GM18498 (cell line): ENCODE measurements around the gene STRIP1.
A peak's percentile ranks its signal among the peaks of the same experiment; 100 is the strongest.
"Not testable (repeated sequence)": the region's sequence is repeated elsewhere in the genome, so short reads cannot be mapped to it uniquely, and the experiment has no call there.

Experiments
- ATAC-seq: cut with Tn5 transposase; IDR thresholded peaks from one replicate; pipeline ENCODE4 v1.9.1; 2021; ENCODE audit warnings: mild to moderate bottlenecking, moderate library complexity; ENCODE audit not compliant: unreplicated experiment

Gene STRIP1

GRCh38 chr1:110007046-110007830 lies 27.2 kb upstream of the STRIP1 start:
- ATAC-seq: no peak

GRCh38 chr1:110008971-110009565 lies 25.4 kb upstream of the STRIP1 start:
- ATAC-seq: no peak

- ATAC-seq: peak; percentile 98
These were observed 22.8 kb upstream of the STRIP1 start for GRCh38 chr1:110011527-110012041.

- ATAC-seq: peak; percentile 69
These were observed 22.2 kb upstream of the STRIP1 start for GRCh38 chr1:110012100-110012780.

- ATAC-seq: no peak
These were observed 16.6 kb upstream of the STRIP1 start for GRCh38 chr1:110017792-110018191.

GRCh38 chr1:110018396-110018795 lies 16.0 kb upstream of the STRIP1 start:
- no peak for ATAC-seq

DNA sequence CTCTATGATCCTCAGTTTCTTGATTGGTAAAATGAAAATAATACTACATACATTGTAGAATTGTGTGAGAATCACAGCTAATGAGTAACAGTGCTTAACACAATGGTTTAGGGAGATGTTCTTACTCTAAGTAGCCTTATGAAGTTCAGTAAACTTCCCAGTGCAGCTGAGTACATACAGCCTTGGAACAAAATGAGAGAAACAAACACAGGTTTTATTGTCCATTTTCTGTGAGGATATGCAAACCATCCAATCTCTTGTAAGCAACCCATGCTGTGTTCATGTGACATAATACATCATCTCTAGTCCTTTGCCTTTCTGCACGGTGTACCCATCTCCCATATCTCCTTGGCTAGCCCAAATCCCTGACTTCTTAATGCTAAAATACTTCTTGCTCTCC lies 14.7 kb upstream of the STRIP1 start:
- no peak for ATAC-seq

GRCh38 chr1:110021285-110021684 lies 13.1 kb upstream of the STRIP1 start:
- no peak for ATAC-seq

DNA sequence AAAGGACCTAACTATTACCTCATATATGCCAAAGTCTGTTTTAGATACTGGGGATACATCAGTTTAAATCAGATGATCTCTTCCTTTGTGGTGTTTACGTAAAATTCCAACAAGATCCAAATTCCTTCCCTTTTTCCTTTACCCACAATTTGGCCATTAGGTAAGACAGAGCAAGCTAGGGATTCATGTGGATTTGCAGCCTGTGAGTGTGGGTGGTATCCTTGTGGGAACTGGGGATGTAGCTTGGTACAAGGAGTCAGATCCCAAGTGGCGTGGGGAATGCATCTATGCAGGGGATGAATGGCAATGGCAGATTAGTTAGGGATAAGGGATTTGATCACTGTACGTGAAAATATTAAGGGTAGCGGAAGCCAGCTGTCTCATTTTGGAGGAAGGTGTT lies 9.8 kb upstream of the STRIP1 start:
- ATAC-seq: no peak

- not testable (repeated sequence) for ATAC-seq
These were observed 3.7 kb upstream of the STRIP1 start for GRCh38 chr1:110030687-110031086.

DNA sequence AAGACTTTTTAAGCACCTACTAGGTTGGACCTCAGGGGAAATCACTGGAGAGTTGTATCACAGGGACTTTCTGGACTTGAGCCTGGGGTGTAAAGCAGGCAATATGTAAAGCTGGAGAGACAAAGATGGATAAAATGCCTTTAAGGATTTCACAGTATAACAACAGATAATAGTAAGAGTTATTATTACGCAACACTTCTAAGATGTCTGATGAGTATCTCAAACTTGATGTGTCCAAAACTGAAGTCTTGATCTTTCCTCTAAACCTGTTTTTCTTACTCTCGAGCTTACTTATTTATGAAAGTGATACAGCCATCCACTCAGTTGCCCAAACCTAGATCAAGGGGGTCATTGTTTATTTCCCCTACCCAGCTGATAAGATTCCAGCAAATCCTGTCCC lies 2.1 kb upstream of the STRIP1 start:
- no peak for ATAC-seq

DNA sequence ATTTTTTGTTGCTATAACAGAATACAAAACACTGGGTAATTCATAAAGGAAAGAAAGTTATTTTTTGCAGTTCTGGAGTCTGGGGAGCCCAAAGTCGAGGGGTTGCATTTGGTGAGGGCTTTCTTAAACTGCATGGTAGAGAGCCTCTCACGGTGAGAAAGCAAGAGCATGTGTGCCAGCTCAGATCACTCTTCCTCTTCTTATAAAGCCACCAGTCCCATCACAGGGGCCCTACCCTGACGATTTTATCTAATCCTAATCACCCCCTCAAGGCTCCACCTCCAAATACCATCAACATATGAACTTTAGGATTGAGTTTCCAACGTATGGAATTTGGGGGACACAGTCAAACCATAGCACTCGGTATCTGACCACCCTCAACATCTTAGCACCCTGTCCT lies 1.0 kb upstream of the STRIP1 start:
- ATAC-seq: no peak

DNA sequence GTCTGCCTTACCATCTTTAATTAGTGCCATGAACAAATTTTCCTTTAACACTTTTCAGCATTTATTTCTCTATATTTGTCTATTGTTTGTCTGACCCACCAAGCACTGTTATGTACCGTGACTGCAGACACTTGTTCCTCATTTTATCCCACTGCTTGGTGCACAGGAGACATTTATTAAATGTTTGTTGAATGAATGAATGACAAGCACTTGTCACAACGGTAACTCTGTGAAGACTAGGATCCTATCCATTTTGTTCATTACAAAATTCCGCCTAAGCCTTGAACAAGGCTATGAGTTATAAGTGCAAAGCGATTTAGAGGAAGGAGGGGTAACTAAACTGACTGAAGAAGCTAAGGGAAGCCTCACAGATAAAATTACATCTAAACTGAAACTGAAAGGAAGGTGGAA lies 379 bp upstream of the STRIP1 start:
- no peak for ATAC-seq

DNA sequence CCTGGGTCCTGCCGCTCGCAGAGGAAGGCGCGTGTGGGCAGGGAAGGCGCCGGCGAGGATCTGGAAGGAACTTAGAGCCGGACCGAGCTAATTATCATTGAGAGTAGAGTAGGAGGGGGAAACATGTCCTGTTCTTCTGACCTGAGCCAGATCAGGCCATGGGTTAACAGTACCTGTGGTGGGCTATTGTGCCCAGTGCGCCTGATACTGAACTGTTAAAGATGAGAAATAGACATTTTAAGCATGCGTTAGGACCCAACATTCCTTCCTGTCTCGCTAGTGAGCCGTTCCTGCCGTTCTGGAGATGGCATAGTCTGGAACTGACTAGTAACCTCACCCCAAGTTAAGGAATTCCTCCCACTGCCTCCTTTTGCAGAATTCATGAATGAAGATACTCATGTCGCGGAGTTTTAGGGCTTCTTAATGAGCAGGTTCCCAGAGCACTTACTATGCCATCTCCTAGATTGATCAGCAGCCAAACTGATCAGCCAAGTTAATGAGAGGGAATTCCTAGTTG lies 870 bp downstream of the STRIP1 start:
- ATAC-seq: no peak

GRCh38 chr1:110038271-110038670 lies 3.8 kb downstream of the STRIP1 start:
- no peak for ATAC-seq

GRCh38 chr1:110039641-110040040 lies 5.2 kb downstream of the STRIP1 start:
- ATAC-seq: no peak

DNA sequence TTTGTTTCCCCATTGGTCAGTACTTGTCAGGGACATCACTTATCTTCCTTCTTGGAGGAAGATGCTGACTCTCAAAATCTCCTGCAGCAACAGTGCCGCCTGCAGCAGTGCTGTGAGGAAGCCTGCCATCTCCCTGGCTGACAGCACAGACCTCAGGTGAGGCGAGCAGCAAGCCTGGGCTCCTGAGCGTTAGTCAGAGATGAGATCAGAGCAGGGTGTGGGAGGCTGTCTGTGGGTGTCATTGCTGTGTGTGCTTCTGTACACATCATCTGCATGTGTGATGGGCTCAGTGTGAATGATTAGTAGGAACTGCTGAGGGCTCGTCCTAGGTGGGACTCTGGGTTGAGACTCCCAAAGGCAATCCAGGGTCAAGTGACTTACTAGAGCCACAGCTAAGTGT lies 6.1 kb downstream of the STRIP1 start:
- no peak for ATAC-seq

DNA sequence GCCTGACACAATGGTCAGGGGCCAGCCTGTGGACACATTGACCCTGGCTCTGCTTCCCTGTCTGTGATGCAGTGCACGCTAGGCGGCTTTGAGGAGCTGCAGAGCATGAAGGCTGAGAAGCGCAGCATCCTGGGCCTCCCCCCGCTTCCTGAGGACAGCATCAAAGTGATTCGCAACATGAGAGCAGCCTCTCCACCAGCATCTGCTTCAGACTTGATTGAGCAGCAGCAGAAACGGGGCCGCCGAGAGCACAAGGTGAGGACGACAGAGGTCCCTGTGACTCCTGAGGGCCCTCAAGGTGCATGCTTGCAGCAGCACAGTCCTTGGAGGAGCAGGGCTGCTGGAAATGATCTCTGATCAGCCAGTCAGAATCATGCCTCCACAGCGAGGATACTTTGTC lies 8.6 kb downstream of the STRIP1 start:
- no peak for ATAC-seq

- no peak for ATAC-seq
These were observed 13.0 kb downstream of the STRIP1 start for GRCh38 chr1:110047463-110047862.

- no peak for ATAC-seq
These were observed 13.8 kb downstream of the STRIP1 start for GRCh38 chr1:110048240-110048639.

- ATAC-seq: no peak
These were observed 14.6 kb downstream of the STRIP1 start for GRCh38 chr1:110048923-110049601.
